ENCODE measurements around the gene WDFY4.

Gene WDFY4

DNA sequence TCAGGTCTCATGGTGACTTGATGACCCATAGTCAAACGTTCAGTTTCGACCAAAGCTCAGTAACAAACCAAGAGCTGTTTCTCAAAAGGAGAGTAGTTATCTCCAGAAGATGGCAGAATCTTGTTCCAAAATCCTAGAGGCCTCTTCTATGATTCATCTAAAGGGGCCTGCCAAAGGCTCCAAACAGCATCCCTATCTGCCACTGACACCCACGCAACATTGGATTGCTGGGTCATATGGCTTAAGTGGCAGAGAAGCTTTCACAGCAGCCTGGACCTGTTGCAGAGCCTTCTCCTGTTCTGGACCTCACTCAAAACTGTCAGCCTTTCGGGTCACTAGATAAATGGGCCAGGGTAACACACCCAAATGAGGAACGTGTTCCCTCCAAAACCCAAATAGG is 309.0 kb downstream of the WDFY4 start:
- Histone ChIP-seq H2BK15ac (ENCODE audit: low read depth, poor library complexity, severe bottlenecking) (no peak overlapping the region), H3K27me3 (ENCODE audit: control insufficient read depth in 1 of 2, insufficient read depth in 1 of 2, low read length in 2 of 2) (peaks cover 0 to 5% of the 10 kb centered on the region in 2 experiments), H3K9me3 (ENCODE audit: control insufficient read depth, low read length) (no peaks in the 10 kb centered on the region), H4K91ac (ENCODE audit: low read length) (no peak overlapping the region), H3K27ac (ENCODE audit: low read length, poor library complexity, severe bottlenecking) (no peak overlapping the region), H3K18ac (ENCODE audit: low read depth in 1 of 2, low read length in 2 of 2) (no peak overlapping the region), H2AK5ac (ENCODE audit: low read length, severe bottlenecking) (no peak overlapping the region), H3K9ac (ENCODE audit: low read length) (no peak overlapping the region), H3K79me1 (replicated peaks; ENCODE audit: low read length, poor library complexity, severe bottlenecking) (no peaks in the 10 kb centered on the region), H2BK12ac (ENCODE audit: low read length in 2 of 2) (no peak overlapping the region), H2AFZ (ENCODE audit: low read depth, low read length) (no peak overlapping the region), H2BK120ac (ENCODE audit: low read depth, low read length) (no peak overlapping the region), H3K23ac (ENCODE audit: low read length in 2 of 2) (no peak overlapping the region), H2BK5ac (ENCODE audit: low read depth, low read length, poor library complexity, severe bottlenecking) (no peak overlapping the region), H3K4me2 (ENCODE audit: low read length, poor library complexity, severe bottlenecking) (no peak overlapping the region), H3K4me1 (ENCODE audit: control insufficient read depth, insufficient read depth, low read depth, low read length) (no peaks in the 10 kb centered on the region), H3K14ac (ENCODE audit: low read length in 2 of 2) (no peak overlapping the region), H3K4ac (ENCODE audit: low read depth in 1 of 2, low read length in 2 of 2) (no peak overlapping the region), H3K36me3 (ENCODE audit: control insufficient read depth in 1 of 2, insufficient read depth in 2 of 2, low read depth in 1 of 2, low read length in 2 of 2) (no peaks in the 10 kb centered on the region), H4K8ac (ENCODE audit: low read length) (no peak overlapping the region), H3K4me3 (ENCODE audit: insufficient read depth in 1 of 2, low read depth in 1 of 2, low read length in 2 of 2) (no peak overlapping the region)
- DNase-seq, result no peak
- 77% methylated on average over 5 of the region's 5 CpGs for WGBS

GRCh38 chr10:48996329-48996728 is 311.7 kb downstream of the WDFY4 start:
- H2AK5ac ChIP-seq (ENCODE audit: low read length, severe bottlenecking), result no peak overlapping the region
- no peak overlapping the region for H2BK15ac ChIP-seq (ENCODE audit: low read depth, poor library complexity, severe bottlenecking)
- no peaks in the 10 kb centered on the region for H3K79me1 ChIP-seq (replicated peaks; ENCODE audit: low read length, poor library complexity, severe bottlenecking)
- no peaks in the 10 kb centered on the region for H3K9me3 ChIP-seq (ENCODE audit: control insufficient read depth, low read length)
- H2AFZ ChIP-seq (ENCODE audit: low read depth, low read length), result no peak overlapping the region
- WGBS, result 53% methylated on average over 3 of the region's 3 CpGs
- no peak overlapping the region for H3K9ac ChIP-seq (ENCODE audit: low read length)
- H2BK5ac ChIP-seq (ENCODE audit: low read depth, low read length, poor library complexity, severe bottlenecking), result no peak overlapping the region
- no peak overlapping the region for H4K91ac ChIP-seq (ENCODE audit: low read length)
- no peak overlapping the region for H3K27ac ChIP-seq (ENCODE audit: low read length, poor library complexity, severe bottlenecking)
- no peak for DNase-seq
- no peaks in the 10 kb centered on the region for H3K4me1 ChIP-seq (ENCODE audit: control insufficient read depth, insufficient read depth, low read depth, low read length)
- H3K18ac ChIP-seq (ENCODE audit: low read depth in 1 of 2, low read length in 2 of 2), result no peak overlapping the region
- H2BK12ac ChIP-seq (ENCODE audit: low read length in 2 of 2), result no peak overlapping the region
- no peak overlapping the region for H2BK120ac ChIP-seq (ENCODE audit: low read depth, low read length)
- no peaks in the 10 kb centered on the region for H3K36me3 ChIP-seq (ENCODE audit: control insufficient read depth in 1 of 2, insufficient read depth in 2 of 2, low read depth in 1 of 2, low read length in 2 of 2)
- H3K4me2 ChIP-seq (ENCODE audit: low read length, poor library complexity, severe bottlenecking), result no peak overlapping the region
- H3K23ac ChIP-seq (ENCODE audit: low read length in 2 of 2), result no peak overlapping the region
- H3K4ac ChIP-seq (ENCODE audit: low read depth in 1 of 2, low read length in 2 of 2), result no peak overlapping the region
- H3K27me3 ChIP-seq (ENCODE audit: control insufficient read depth in 1 of 2, insufficient read depth in 1 of 2, low read length in 2 of 2), result peaks cover 3 to 12% of the 10 kb centered on the region in 2 experiments
- H4K8ac ChIP-seq (ENCODE audit: low read length), result no peak overlapping the region
- no peak overlapping the region for H3K14ac ChIP-seq (ENCODE audit: low read length in 2 of 2)
- no peak overlapping the region for H3K4me3 ChIP-seq (ENCODE audit: insufficient read depth in 1 of 2, low read depth in 1 of 2, low read length in 2 of 2)

- Histone ChIP-seq H3K4me3 (ENCODE audit: insufficient read depth in 1 of 2, low read depth in 1 of 2, low read length in 2 of 2) (no peak overlapping the region), H4K91ac (ENCODE audit: low read length) (no peak overlapping the region), H3K4me1 (ENCODE audit: control insufficient read depth, insufficient read depth, low read depth, low read length) (peaks cover 4% of the 10 kb centered on the region), H3K36me3 (ENCODE audit: control insufficient read depth in 1 of 2, insufficient read depth in 2 of 2, low read depth in 1 of 2, low read length in 2 of 2) (no peaks in the 10 kb centered on the region), H4K8ac (ENCODE audit: low read length) (no peak overlapping the region), H2BK12ac (ENCODE audit: low read length in 2 of 2) (no peak overlapping the region), H3K4ac (ENCODE audit: low read depth in 1 of 2, low read length in 2 of 2) (no peak overlapping the region), H3K14ac (ENCODE audit: low read length in 2 of 2) (no peak overlapping the region), H3K9me3 (ENCODE audit: control insufficient read depth, low read length) (no peaks in the 10 kb centered on the region), H3K23ac (ENCODE audit: low read length in 2 of 2) (no peak overlapping the region), H3K18ac (ENCODE audit: low read depth in 1 of 2, low read length in 2 of 2) (no peak overlapping the region), H2AFZ (ENCODE audit: low read depth, low read length) (no peak overlapping the region), H2AK5ac (ENCODE audit: low read length, severe bottlenecking) (no peak overlapping the region), H2BK120ac (ENCODE audit: low read depth, low read length) (no peak overlapping the region), H3K9ac (ENCODE audit: low read length) (no peak overlapping the region), H3K4me2 (ENCODE audit: low read length, poor library complexity, severe bottlenecking) (no peak overlapping the region), H3K79me1 (replicated peaks; ENCODE audit: low read length, poor library complexity, severe bottlenecking) (no peaks in the 10 kb centered on the region), H3K27ac (ENCODE audit: low read length, poor library complexity, severe bottlenecking) (no peak overlapping the region), H3K27me3 (ENCODE audit: control insufficient read depth in 1 of 2, insufficient read depth in 1 of 2, low read length in 2 of 2) (peaks cover 8 to 12% of the 10 kb centered on the region in 2 experiments), H2BK15ac (ENCODE audit: low read depth, poor library complexity, severe bottlenecking) (no peak overlapping the region), H2BK5ac (ENCODE audit: low read depth, low read length, poor library complexity, severe bottlenecking) (no peak overlapping the region)
- WGBS, result 77% methylated on average over 2 of the region's 2 CpGs
- DNase-seq, result no peak
Observed at GRCh38 chr10:48999346-48999745, 314.7 kb downstream of the WDFY4 start.

- H3K18ac ChIP-seq (ENCODE audit: low read depth in 1 of 2, low read length in 2 of 2), result no peak overlapping the region
- no peak overlapping the region for H4K8ac ChIP-seq (ENCODE audit: low read length)
- H3K9ac ChIP-seq (ENCODE audit: low read length), result no peak overlapping the region
- no peak for DNase-seq
- peaks cover 4% of the 10 kb centered on the region for H3K4me1 ChIP-seq (ENCODE audit: control insufficient read depth, insufficient read depth, low read depth, low read length)
- no peak overlapping the region for H2AK5ac ChIP-seq (ENCODE audit: low read length, severe bottlenecking)
- H2BK120ac ChIP-seq (ENCODE audit: low read depth, low read length), result no peak overlapping the region
- no peaks in the 10 kb centered on the region for H3K36me3 ChIP-seq (ENCODE audit: control insufficient read depth in 1 of 2, insufficient read depth in 2 of 2, low read depth in 1 of 2, low read length in 2 of 2)
- WGBS, result 75% methylated on average over 13 of the region's 13 CpGs
- no peak overlapping the region for H3K14ac ChIP-seq (ENCODE audit: low read length in 2 of 2)
- no peaks in the 10 kb centered on the region for H3K9me3 ChIP-seq (ENCODE audit: control insufficient read depth, low read length)
- H2BK12ac ChIP-seq (ENCODE audit: low read length in 2 of 2), result no peak overlapping the region
- no peak overlapping the region for H2BK5ac ChIP-seq (ENCODE audit: low read depth, low read length, poor library complexity, severe bottlenecking)
- H3K27ac ChIP-seq (ENCODE audit: low read length, poor library complexity, severe bottlenecking), result no peak overlapping the region
- H3K79me1 ChIP-seq (replicated peaks; ENCODE audit: low read length, poor library complexity, severe bottlenecking), result no peaks in the 10 kb centered on the region
- H3K27me3 ChIP-seq (ENCODE audit: control insufficient read depth in 1 of 2, insufficient read depth in 1 of 2, low read length in 2 of 2), result peaks cover 8 to 12% of the 10 kb centered on the region in 2 experiments
- no peak overlapping the region for H2AFZ ChIP-seq (ENCODE audit: low read depth, low read length)
- no peak overlapping the region for H3K4ac ChIP-seq (ENCODE audit: low read depth in 1 of 2, low read length in 2 of 2)
- H2BK15ac ChIP-seq (ENCODE audit: low read depth, poor library complexity, severe bottlenecking), result no peak overlapping the region
- no peak overlapping the region for H3K23ac ChIP-seq (ENCODE audit: low read length in 2 of 2)
- no peak overlapping the region for H3K4me2 ChIP-seq (ENCODE audit: low read length, poor library complexity, severe bottlenecking)
- H4K91ac ChIP-seq (ENCODE audit: low read length), result no peak overlapping the region
- no peak overlapping the region for H3K4me3 ChIP-seq (ENCODE audit: insufficient read depth in 1 of 2, low read depth in 1 of 2, low read length in 2 of 2)
Observed at GRCh38 chr10:49000437-49001398, 316.0 kb downstream of the WDFY4 start.
